ENCODE measurements around the gene PATL2.
"Not testable (repeated sequence)": the region's sequence is repeated elsewhere in the genome, so short reads cannot be mapped to it uniquely, and the experiment has no call there.

PATL2 gene

DNA sequence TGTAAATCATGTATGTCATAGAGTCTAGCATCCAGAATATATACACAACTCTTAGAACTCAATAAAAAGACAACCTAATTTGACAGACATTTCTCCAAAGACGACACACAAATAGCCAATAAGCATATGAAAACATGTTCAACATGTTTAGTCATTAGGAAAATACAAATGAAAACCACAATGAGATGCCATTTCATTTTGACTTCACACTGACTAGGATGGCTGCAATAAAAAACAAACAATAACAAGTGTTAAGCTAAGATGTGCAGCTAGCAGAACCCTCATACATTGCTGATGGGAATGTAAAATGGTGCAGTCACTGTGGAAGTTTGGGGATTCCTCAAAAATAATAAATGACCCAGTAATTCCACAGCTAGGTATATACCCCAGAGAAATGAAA lies 64.1 kb downstream of the PATL2 start:
- DNase-seq (ENCODE audit: low read depth) = no peak

DNA sequence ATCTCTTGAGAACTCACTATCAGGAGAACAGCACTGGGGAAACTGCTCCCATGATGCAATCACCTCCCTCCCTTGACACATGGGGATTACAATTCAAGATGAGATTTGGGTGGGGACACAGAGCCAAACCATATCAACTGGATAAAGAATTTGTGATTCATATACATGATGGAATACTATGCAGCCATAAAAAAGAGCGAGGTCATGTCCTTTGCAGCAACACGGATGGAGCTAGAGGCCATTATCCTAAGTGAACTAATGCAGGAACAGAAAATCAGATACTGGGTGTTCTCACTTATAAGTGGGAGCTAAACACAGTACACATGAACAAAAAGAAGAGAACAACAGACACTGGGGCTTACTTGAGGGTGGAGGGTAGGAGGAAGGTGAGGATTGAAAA lies 64.7 kb downstream of the PATL2 start:
- no peak for DNase-seq (ENCODE audit: low read depth)

DNA sequence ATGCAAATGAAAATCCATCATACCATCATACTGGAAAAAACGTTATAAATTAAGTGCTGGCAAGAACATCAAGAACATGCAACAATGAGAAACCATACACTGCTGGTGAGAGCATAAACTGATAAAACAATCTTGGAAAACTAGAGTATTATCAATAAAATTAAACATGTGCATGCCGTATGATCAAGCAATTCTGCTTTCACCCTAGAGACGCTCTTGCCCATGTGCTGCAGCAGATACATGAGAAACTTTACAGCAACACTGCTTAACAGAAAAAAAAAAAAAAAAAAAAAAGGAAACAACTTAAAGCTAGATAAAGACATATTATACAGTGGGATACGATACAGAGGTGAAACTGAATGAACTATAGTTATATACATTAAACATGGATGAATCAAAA lies 69.5 kb downstream of the PATL2 start:
- DNase-seq (ENCODE audit: low read depth) = no peak

DNA sequence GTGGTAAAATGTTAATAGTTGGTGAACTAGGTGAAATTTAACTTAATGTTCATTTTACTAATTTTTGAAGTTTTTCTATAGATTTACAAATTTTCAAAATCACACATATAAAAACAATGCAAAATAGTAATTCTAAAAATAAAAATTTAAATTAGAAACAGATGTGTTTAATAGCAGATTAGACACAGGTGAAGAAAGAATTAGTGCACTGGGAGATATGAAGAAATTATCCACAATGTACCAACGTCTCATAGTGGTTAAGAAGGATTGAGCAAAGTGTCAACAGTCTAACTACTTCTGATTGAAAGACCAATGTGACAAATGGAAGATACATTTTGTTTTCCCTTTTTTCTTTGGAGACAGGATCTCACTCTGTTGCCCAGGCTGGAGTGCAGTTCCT lies 74.1 kb downstream of the PATL2 start:
- no peak for DNase-seq (ENCODE audit: low read depth)

DNA sequence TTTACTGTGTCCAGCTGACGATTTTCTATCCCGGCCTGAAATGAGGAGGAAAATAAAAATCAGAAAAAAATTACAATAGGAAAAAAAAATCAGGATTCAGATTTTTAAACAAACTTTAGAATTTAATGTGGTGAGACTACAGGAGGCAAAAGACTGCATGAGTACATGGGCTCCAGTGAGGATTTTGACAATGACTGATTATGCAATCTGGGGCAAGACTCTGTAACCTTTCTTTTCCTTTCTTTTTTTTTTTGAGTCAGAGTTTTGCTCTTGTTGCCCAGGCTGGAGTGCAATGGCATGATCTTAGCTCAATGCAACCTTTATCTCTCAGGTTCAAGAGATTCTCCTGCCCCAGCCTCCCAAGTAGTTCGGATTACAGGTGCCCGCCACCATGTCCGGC lies 77.5 kb downstream of the PATL2 start:
- DNase-seq (ENCODE audit: low read depth) = no peak

DNA sequence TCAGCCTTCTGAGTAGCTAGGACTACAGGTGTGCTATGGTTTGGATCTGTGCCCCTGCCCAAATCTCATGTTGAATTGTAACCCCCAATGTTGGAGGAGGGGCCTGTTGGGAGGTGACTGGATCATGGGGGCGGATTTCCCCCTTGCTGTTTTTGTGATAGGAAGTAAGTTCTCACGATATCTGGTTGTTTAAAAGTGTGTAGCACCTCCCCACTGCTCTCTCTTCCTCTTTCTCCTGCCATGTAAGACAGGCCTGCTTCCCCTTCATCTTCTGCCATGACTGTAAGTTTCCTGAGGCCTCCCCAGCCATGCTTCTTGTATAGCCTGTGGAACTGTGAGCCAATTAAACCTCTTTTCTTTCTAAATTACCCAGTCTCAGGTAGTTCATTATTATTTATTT lies 85.8 kb downstream of the PATL2 start:
- not testable (repeated sequence) for DNase-seq (ENCODE audit: low read depth)

DNA sequence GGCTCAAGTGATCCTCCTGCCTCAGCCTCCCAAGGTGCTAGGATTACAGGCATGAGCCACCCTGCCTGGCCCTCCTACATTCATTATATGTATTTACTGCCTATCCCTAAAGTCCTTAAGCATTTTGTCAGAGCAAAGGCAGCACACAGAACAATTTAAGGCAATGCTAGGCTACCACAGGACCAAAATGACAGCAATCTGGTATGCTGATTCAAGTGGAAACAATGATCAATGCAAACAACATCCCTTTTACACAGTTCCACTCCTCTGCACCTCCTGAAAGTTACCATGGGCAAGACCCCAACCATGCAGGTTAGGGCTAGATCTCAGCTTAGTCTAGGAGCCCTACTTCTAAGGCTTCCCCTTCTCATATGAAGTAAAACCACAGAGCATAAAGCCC lies 87.9 kb downstream of the PATL2 start:
- no peak for DNase-seq (ENCODE audit: low read depth)

DNA sequence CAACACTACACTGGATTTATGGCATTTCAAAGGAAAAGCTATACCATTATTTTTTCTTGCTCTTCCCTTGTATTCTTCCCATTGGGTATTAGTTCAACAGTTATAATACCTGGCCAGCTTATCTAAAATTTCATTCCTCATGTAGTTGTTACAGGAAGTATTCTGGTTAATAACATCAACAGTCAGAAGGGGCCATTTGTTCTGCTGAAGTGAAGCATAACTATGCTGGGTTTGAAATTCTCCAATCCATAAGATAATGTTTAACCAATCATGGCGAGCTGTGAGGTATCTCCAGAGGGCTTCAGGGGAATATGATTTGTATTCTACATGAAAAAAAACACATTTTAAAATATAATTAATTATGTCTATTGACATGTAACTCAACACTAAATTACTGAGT lies 91.0 kb downstream of the PATL2 start:
- no peak for DNase-seq (ENCODE audit: low read depth)

DNA sequence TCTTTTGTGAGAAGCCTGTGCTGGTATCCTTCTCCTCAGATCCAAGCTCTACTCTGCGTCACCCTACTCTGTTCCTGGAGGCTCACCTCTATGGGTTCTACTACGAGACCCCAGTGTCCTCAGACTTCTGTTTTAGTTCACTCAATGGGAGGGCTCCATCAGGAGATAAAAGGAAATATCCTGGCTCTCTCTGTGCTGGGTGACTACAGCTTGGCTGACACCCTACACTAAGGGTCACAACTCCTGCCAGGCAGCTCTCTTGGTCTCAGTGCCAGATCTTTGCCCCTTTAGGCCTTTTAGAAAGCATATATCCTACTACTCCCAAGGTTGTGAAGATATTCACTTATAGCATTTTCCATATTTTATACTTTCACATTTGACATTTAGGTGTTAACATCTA lies 94.1 kb downstream of the PATL2 start:
- no peak for DNase-seq (ENCODE audit: low read depth)

Data from non-pigmented ciliary epithelial cell (primary cell).